NT2/D1 (cell line): ENCODE results near the gene RNF121.
"Not testable (repeated sequence)": the region's sequence is repeated elsewhere in the genome, so short reads cannot be mapped to it uniquely, and the experiment has no call there.

ENCODE experiments used
- SUZ12 ChIP-seq: IDR thresholded peaks from 2 replicates; pipeline ENCODE4 v1.6.1; 2011; ENCODE audit not compliant: insufficient read length, insufficient read depth; ENCODE audit errors: extremely low read depth
- YY1 ChIP-seq: IDR thresholded peaks from 2 replicates; pipeline ENCODE4 v1.6.1; 2011; ENCODE audit not compliant: insufficient read length, insufficient read depth
- ZNF274 ChIP-seq: IDR thresholded peaks from 2 replicates; pipeline ENCODE4 v1.6.1; 2011; ENCODE audit warnings: mild to moderate bottlenecking, low read depth, low read length

- TF ChIP-seq ZNF274, SUZ12, YY1: not testable (repeated sequence)
Measured at GRCh38 chr11:71901137-71901536, 27.7 kb upstream of the RNF121 start.
